Umbilical cord (tissue), 2 donors: ENCODE results near the gene GNAI2. TPM values are rescaled to one million over a fixed set of nuclear protein-coding genes. Genes with fewer than 3 reads are reported as not detected.

Source experiments
- DNase-seq: peaks from one replicate; pipeline ENCODE4 v3.0.0-alpha.2; 2015; ENCODE audit warnings: low spot score
- total RNA-seq: library from RNA; depleted of rRNA; stranded (reverse); fragments of >200 nt; gene quantifications from one replicate; pipeline ENCODE4 v1.2.3, GENCODE V29; 2014; ENCODE audit warnings: low replicate concordance; ENCODE audit not compliant: insufficient read depth

The GNAI2 gene
- total RNA-seq, result 93.9 TPM

- DNase-seq, result peak; percentile 100
Observed at GRCh38 chr3:50235716-50236483, at the start of gene GNAI2. TSS of gene GNAI2 (plus strand) at chr3:50236204. CDS start at chr3:50236336, 132 bp downstream.

- DNase-seq, result no peak
Observed at GRCh38 chr3:50187750-50188149, 48.3 kb upstream of the GNAI2 start.

DNA sequence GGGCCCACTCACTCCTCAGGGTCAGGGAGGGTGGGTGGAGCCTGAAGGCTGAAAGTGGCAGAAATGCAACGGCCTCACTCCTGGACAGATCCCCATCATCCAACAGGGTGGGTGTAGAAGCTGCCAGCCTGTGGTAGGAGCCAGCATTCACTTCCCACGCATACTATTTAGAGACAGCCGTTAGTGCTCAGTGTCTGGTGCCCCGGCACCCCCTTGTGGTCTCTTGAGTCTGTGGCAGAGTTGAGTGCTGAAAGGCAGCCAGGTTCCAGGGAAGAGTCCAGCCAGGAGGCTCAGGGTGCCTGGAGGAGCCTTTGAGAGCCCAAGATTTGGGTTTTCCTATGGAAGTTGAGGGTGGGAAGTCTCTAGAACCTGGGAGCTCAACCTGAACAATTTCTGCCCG, 46.7 kb upstream of the GNAI2 start:
- peak; percentile 89 for DNase-seq

GRCh38 chr3:50189989-50190388, 46.0 kb upstream of the GNAI2 start:
- no peak for DNase-seq

GRCh38 chr3:50190936-50191660, 44.9 kb upstream of the GNAI2 start, which contains the start of gene GNAT1:
TSS of gene GNAT1 (plus strand) at chr3:50191610. CDS start at chr3:50191726, 116 bp downstream.
- no peak for DNase-seq

GRCh38 chr3:50192124-50192523, 43.9 kb upstream of the GNAI2 start:
- DNase-seq, result no peak

DNA sequence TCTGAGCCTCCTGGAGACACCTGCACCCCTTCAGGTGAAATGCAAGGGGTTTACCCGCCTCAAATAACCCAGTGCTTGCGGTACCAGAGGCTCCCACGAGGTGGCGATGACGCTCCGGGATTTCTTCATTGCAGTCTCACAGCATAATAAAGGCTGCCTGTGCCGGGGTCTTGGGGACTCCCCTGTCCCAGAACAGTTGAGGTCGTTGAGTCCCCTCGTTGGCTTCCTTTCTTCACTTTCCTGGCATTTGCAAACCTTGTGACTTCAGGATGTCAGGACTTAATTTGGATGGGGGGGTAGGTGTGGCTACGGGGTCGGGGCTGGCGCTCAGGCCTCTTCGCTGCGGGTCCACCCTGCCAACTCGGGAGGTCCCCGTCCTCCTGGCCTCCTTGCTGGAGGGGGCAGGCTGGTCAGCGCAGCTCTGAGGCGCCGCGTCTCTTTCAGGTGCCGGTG, 43.3 kb upstream of the GNAI2 start:
- DNase-seq, result peak; percentile 64

- DNase-seq, result no peak
Observed at GRCh38 chr3:50193286-50193685, 42.7 kb upstream of the GNAI2 start.

GRCh38 chr3:50193746-50194127, 42.3 kb upstream of the GNAI2 start:
- no peak for DNase-seq

DNA sequence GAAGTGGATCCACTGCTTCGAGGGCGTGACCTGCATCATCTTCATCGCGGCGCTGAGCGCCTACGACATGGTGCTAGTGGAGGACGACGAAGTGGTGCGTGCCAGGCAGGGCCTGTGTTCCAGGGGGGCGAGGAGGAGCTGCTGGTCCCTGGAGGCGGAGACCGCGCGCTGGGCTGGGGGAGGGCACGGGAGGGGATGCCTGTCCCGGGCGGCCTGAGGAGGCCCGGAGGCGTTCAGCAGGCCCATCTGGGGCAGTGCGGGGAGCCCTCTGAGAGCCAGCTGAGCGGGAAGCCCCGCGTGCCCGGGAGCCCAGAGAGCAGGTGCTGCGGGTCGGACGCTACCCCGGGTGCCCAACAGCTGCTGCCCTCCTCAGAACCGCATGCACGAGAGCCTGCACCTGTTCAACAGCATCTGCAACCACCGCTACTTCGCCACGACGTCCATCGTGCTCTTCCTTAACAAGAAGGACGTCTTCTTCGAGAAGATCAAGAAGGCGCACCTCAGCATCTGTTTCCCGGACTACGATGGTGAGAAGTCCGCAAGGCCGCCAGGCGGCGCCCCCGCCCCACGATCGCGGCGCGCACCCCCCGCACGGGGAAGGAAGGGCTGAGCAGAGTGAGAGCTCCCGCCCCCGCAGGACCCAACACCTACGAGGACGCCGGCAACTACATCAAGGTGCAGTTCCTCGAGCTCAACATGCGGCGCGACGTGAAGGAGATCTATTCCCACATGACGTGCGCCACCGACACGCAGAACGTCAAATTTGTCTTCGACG, 41.7 kb upstream of the GNAI2 start:
- DNase-seq, result peak; percentile 37

- no peak for DNase-seq
Observed at GRCh38 chr3:50194903-50195500, 41.0 kb upstream of the GNAI2 start.

DNA sequence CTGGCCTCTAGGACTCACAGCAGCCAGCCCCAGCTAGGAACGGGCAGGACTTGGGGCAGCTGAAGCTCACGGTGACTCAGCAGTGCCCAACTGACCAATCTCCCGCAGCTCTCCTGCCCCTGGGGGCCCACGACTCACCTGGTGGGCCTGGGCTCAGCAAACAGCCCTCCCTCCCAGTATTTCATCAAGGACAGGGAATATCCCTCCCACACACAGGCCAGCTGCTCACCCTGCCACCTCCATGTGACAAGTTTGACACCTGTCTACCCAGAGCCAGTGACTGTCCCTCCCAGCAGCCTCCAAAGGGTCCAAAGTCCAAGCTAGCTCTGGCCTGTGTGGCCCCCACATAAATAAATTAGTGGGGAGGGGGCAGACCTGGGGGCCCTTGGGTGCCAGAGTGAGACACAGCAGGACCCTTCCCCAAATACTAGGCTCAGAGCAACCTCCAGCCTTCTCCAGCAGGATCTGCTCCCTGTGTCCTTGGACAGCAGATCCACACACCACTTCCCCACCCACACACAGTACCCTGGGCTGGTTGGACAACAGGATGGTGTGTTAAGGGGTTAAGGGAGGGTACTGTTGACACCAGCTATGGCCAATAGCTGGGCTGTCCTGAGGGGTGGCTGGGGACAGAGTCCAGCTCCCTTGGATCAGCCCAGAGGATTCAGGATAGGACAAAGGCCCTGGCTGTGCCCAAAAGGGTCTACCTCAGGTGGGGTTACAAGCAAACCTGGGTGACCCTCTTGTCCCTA, 40.3 kb upstream of the GNAI2 start:
- DNase-seq, result no peak

- no peak for DNase-seq
Observed at GRCh38 chr3:50196253-50196801, 39.7 kb upstream of the GNAI2 start.

GRCh38 chr3:50201573-50202315, 34.3 kb upstream of the GNAI2 start:
- DNase-seq, result no peak

GRCh38 chr3:50202353-50203112, 33.5 kb upstream of the GNAI2 start:
- DNase-seq, result no peak

DNA sequence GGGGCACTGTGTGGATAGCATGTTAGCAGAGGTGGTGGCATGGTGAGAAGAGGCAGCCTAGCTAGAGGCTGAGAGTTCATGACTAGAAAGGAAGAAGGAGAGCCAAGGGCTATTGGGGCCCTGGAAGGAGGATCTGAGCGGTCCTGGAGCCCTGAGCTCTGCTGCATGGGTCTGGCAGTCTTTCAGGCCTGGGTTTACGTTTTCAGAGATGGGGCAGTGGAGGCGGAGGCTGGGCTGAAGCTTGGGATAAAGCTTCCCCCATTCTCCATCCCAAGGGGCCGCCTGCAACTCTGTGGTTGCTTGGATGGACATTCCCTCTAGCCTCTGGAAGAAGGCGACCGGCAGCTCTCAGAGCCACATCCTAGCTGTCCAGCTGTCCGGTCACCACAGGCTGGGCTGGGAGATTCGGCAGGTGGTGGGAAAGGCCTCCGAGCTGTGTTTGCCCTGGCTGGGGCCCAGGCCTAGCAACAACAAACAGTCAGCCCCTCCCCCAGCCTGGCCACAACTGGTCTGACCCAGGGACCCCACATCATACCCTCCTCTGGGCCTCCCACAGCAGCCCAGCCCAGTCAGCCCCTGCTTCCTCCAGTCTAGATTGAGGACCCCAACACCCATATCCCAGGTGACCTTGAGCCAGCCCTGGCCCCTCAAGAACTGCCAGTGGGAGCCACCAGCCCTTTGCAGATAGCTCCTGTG, 32.7 kb upstream of the GNAI2 start:
- no peak for DNase-seq

DNA sequence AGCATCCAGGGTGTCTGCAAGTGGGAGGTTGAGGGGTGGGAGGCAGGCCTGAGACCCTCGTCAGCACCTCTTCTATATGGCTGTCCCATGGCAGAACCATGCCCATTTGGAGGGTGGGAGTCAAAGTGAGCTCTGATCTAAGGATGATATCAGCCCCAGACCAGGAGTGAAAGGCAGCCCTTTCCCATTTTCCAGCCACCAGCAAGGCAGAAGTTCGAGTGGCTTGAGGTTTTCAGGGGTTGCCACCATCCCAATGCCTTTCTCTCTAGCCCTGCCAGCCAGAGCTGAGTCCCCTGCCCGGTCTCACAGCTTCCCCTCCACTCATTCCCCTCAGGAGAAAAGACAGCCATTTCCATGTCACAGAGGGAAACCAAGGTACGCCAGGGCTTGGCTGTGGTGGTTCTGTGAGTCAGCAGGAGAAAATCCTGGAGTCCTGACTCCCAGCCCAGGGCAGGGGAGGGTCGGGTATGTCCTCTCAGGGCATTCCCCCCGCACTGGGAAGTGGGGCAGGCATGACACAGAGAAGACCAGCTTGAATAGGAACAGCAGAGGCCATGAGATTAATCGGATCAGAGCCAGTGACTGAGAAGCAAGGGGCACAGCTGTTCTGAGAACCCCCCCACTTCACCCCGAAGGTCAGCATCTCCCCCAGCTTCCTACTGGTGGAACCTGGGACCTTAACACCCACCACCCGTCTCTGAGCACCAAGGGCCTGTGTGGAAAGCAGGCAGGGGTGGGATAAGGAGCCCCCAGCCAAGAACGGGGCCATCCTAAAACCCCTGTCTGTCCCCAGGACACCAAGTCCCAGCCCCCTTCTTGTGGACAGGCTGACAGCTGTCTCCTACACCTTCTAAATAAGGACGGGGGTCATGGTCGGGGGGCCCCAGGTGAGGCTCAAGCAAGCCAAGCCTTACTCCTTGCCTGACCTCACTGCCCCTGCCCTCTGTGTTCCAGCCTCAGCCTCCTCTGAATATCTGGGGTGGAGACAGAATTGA, 31.9 kb upstream of the GNAI2 start:
- no peak for DNase-seq
